Right kidney (tissue), 1 donor: Measurements from ENCODE around the gene NTRK1.
A peak's percentile ranks its signal among the peaks of the same experiment; 100 is the strongest.
"Not testable (repeated sequence)": the region's sequence is repeated elsewhere in the genome, so short reads cannot be mapped to it uniquely, and the experiment has no call there.

Experiments used
- DNase-seq: peaks from one replicate; pipeline ENCODE4 v3.0.0-alpha.2; 2016

NTRK1 gene

DNA sequence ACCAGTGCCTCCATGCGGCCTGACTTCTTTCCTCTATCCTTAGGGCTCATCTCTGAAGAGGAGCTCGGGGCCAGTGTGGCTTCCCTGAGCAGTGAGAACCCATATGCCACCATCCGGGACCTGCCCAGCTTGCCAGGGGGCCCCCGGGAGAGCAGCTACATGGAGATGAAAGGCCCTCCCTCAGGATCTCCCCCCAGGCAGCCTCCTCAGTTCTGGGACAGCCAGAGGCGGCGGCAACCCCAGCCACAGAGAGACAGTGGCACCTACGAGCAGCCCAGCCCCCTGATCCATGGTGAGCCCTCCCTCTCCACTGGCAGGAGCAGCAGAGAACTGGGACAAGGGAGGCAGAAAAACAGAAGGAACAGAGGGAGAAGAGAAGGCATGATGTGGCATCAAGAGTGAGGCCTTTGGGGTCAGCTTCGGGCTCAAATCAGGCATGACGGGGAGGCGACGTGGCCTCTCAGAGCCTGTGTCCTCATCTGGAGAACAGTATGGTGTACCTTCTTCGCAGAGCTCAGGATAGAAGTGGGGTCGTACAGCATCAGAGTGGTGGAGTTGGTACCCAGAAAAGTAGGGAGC lies 53.2 kb downstream of the NTRK1 start:
- DNase-seq: no peak

DNA sequence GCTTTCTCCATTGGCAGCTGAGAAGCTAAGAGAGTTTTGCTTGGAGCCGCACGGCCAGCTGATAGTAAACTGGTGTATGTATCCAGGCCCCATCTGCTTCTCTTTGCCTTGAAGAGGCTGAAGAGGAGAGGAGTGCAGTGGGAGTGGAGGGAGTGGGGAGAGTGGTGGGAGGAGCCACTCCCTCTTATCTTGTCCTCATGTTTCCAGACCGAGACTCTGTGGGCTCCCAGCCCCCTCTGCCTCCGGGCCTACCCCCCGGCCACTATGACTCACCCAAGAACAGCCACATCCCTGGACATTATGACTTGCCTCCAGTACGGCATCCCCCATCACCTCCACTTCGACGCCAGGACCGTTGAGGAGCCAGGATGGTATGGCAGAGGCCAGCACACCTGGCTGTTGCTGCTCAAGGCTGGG lies 53.8 kb downstream of the NTRK1 start:
- DNase-seq: no peak

DNA sequence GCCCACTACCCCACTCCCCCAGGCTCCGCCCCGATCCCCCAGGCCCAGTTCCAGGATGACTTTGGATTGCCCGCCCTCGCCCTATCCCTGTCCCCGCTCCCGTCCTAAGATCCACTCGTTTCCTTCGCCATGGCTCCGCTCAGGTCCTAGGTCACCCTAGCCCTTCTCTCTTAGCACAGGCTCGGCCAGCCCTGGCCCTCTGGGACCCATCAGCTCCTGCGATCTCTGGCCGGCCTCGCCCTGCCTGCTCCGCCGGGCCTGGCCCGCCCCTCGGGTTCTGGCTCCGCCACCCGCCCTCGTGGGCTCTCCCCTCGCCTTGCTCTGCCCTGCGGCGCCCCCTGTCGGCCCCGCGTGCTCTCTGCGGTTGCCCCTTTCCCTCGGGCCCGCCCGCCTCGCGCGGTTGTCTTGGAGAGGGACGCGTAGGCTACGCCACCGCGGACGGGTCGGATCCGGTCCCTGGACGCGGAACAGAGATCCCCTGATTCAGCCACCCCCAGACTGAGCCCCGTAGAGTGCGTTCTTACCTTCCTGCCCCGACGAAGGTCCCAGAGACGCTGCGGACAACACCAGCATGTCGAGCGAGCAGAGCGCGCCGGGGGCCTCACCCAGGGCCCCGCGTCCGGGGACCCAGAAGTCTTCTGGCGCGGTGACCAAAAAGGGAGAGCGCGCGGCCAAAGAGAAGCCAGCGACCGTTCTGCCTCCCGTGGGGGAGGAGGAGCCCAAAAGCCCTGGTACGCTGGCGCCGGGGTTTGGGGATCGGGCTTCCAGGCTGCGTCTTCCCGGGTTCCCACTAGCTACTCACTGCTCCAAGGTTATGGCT lies 59.8 kb downstream of the NTRK1 start, which contains the start of gene LRRC71:
LRRC71 (plus strand) TSS at position 400 of the 820 bp plus-strand sequence; CDS start at position 572, 172 bp downstream.
- DNase-seq: peak; percentile 87

DNA sequence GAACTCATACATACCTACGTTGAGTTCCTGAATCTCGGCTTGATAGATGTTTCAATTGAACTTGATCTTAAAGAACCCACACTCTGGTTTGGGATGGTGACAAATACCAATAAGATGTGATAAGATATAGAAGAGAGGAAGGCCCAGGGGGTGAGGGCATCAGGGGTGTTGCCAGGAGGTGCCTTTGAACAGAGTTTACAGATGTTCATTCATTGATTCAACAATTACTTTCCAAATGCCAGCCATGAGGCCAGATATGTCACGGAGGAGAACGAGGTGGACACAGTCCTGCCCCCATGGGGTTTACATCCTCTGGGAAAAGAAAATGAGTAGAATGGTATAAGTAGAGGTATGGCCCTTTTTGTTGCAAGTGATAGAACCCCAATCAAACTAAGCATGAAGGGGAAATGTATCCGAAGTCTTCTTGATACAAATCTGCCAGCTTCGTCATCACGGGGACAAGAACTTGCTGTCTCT lies 60.4 kb downstream of the NTRK1 start:
- no peak for DNase-seq

DNA sequence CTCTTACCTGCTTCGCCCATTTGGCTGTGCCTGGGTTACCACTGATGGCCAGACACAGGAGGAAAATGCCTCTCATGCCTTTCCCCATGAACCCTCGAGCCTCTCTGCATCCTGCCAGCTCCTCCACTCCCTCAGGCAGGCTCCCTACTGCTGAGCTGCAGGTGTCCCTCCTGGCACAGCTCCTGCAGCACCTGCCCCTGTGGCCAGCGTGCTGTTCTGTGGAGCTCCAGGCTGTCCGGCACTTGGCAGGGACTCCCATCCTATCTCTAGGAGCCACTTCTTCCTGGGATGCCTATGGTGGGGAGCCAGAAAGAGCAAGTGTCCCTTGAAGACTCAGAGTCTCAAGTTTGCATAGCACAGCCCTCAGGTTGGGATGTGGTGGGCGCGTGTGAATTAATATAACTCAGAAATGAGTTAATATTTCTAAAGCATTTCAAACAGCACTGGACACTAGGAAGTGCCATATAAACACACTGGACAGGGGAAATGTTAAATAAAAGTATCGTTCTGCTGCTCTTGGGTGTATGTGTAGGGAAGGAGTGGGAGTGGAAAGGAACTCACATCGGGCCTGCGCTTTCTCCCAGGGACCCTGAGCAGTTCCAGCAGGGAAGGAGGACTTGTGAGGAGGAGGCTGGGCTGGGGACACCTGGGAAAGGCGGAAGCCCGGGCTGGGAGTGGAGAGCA lies 62.5 kb downstream of the NTRK1 start:
- DNase-seq: peak; percentile 53

DNA sequence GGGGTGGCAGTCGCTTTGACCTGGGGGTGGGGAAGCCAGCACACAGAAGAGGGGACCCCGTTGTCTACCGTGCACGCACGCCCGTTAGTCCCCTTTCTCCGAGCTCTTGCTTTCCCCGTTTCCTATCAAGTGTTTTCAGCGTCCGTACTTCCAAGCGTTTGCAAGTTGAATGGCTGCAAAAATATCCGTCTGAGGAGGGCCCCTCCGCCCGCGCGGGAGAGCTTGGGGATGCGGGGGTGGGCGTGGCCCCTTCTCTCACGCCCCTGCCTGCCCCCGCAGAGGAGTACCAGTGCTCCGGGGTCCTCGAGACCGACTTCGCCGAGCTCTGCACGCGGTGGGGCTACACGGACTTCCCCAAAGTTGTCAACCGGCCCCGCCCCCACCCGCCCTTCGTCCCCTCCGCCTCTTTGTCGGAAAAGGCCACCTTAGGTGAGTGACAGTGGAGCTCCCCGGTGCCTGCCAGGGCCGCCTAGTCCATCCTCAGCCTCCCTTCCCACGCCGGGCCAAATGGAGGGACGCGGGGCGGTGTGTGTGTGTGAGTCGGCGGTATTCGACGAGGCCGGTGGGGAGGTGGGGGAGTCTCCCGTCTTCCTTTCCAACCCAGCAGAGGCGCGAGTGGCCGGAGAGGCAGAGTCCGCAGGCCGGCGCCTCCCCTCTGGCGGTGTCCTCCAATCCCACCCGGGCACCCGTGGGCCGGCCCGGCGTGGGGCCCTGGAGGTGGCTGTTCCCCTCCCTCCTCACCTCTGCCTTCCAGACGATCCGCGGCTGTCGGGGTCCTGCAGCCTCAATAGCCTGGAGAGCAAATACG lies 63.2 kb downstream of the NTRK1 start:
- DNase-seq: peak; percentile 68

DNA sequence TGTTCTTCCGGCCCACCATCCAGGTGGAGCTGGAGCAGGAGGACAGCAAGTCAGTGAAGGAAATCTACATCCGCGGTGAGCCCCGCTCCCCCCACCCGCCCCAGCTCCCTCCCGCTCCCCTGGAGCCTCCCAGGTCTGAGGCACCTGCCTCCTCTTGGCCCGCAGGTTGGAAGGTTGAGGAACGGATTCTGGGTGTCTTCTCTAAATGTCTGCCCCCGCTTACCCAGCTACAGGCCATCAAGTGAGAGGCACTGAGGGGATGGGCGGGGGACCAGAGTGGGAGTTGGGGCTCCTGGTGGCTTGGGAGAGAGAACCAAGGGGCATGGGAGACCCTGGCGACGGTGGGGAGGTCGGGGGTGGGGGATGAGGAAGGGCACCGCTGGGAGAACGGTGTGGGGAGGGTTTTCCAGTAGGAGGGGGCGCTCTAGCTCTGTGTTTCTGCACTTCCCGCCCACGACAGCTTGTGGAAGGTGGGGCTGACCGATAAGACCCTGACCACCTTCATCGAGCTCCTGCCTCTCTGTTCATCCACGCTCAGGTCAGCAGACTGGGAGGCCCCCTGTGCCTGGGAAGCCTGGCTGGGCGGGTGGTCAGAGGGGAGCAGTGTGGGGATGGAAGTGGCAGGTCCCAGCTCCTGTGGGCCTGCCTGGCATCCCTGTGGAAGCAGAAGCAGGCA lies 64.0 kb downstream of the NTRK1 start:
- no peak for DNase-seq

DNA sequence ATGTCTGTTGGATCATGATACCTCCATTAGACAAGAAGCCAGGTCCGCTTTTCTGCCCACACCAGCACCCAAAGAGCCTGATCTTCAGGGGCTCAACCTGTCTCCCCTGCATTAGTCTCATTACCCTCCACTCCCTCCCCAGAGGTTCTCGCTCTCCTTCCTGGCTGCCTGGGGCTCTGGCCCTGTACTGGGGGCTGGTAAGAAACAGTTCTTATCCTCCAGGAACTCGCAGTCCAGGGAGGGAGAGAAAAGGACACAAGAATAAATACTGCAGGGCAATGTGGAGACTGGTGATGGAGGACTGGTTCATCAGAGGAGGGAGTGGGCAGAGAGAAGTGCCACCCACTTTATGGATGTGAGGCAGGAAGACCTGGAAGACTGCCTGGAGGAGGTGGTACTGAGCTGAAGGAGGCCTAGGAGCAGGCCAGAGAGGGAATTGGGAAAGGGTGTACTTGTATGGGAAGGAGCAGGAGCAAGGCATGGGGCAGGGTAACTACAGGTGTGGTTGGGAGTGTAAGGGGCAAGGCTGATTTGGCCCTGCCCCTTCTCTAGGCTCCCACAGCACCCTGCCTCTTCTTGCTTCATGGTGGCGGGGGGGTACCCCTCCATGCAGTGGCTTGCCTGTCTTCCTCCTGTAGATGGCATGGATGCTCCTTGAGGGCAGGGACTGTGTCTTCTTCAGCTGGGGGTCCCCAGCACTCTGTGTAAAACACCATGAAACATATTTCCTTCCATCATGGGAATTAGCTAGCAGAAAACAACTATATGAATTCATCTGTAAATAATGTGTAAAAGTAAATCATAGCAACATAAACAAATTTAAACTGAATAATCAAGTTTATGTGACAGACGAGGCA lies 64.7 kb downstream of the NTRK1 start:
- DNase-seq: no peak

DNA sequence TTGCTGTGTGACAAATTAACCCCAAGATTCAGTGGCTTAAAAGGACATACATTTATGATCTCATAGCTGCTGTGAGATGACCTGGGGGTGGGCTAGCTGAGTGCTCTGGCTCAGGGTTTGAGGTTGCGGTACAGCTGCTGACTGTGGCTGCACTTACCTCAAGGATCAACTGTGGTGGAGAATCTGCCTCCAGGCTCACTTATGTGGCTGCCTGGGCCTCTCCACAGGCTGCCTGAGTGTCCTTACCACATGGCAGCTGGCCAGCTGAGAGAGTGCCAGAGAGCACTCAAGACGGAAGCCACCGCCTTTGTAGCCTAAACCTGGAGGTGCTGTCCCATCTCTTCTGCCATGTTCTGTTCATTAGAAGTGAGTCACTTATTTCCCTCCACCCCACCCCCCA lies 65.5 kb downstream of the NTRK1 start:
- DNase-seq: no peak

DNA sequence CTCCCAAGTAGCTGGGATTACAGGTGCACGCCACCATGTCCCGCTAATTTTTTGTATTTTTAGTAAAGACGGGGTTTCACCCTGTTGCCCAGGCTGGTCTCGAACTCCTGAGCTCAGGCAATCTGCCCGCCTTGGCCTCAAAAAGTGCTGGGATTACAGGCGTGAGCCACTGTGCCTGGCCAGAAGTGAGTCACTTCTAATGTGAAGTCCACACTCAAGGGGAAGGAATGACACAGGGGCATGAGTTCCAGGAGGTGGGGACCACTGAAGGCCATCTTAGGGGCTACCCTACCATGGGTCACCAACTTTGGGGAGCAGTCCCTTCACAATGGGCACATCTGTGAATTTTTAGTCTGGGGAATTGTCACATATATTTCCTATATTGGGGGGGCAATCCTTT lies 66.0 kb downstream of the NTRK1 start:
- not testable (repeated sequence) for DNase-seq

DNA sequence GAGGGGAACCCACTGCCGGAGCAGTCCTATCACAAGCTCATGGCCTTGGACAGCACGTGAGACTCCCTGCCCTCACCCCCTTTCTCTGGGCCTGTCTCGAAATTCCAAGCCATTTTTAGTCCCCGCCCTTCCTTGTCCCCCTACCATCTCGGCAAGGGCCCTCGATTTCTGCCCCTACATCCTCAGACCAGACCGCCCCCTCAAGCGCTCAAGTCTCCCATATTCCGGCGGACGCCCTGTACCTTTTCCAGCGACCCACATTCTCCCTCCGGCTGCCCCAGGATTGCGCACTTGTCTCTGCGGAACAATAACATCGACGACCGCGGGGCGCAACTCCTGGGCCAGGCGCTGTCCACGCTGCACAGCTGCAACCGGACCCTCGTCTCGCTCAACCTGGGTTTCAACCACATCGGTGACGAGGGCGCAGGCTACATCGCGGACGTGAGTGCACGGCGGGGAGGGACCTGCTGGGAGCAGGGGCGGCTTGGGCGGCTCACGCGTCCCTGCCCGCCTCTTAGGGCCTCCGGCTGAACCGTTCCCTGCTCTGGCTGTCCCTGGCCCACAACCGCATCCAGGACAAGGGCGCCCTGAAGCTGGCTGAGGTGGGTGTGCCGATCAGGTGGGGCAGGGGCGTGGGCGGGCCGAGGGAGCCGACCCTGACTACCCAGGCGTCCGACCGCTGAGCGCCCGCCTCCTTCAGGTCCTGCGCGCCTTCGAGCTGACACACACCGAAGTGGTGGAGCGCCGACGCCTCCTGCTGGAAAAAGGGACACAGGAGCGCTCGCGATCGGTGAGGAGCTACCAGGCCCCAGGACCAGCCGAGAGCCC lies 66.8 kb downstream of the NTRK1 start:
- DNase-seq: peak; percentile 81

DNA sequence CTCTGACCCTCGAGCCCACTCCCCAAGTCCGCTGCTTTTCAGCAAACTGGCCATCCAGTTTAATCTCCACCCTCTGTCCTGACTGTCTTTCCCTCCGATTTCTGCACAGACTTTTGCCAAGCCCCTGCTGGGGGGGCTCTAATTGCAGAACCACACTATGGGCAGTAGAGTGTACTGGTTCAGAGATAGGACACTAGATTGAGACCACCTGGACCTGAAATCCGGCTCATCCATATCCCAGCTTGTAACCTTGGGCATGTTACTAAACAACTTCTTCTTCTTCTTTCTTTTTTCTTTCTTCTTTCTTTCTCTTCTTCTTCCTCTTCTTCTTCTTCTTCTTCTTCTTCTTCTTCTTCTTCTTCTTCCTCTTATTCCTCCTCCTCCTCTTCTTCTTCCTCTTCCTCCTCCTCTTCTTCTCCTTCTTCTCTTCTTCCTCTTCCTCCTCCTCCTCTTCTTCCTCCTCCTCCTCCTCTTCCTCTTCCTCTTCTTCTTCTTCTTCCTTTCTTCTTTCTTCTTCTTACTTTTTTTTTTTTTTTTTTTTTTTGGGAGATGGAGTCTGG lies 67.5 kb downstream of the NTRK1 start:
- DNase-seq: no peak

DNA sequence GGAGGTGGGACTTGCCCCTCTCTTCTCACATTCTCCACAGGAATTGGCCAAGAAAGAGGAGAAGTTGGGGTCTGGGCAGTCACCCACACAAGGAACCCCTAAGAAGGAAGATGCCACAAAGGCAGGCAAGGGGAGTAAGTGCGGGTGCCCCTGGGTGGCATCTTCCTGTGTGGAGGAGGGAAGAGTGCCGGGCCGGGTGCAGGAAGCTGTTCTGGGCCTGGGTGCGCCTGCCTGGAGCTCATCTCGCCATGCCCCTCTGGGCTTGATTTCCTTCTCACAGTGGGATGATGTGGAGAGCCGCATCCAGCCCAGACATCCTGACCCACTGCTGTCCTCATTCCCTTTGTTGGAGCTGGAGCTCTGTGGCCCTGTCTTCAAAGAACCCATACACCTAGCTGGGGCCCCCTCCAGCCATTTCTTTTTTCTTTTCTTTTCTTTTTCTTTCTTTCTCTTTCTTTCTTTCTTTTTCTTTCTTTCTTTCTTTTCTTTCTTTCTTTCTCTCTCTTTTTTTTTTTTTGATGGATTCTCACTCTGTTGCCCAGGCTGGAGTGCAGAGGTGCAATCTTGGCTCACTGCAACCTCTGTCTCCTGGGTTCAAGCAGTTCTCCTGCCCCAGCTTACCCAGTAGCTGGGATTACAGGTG lies 69.1 kb downstream of the NTRK1 start:
- DNase-seq: no peak

DNA sequence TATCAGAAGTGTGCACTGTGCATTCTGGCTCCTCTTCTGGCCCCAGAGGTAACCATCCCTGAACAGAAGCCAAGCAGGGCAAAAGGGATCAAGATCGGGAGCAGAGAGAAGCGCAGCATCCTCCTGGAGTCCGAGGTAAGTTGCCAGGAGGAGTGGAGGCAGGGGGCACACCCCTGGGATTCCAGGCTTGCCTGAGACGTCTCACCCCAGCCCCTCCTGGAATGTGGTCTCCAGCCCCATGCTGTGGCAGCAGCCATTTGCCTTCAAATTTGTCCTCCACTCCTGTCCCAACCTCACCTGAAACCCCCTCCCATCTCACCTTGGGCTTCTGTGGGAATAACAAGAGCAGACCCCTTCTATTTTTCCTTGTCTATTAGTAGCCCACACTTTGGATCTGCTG lies 69.8 kb downstream of the NTRK1 start:
- no peak for DNase-seq
